Left renal cortex interstitium (tissue), 4 donors: ENCODE data around the gene SURF6. TPM values are rescaled to one million over a fixed set of nuclear protein-coding genes. Genes with fewer than 3 reads are reported as not detected.

Source experiments
- DNase-seq, 4 donors: peaks; one replicate each; pipeline ENCODE4 v3.0.0-alpha.2; 2013; ENCODE audit warnings: low read depth in 4 of 4, low spot score in 2 of 4, missing footprints in 1 of 4
- polyA plus RNA-seq, 4 donors: library from polyadenylated mRNA; unstranded; fragments of 120-200 nt; gene quantifications; one replicate each; pipeline ENCODE4 v1.2.1, GENCODE V29; 2013; ENCODE audit not compliant: insufficient read length in 4 of 4

SURF6 gene
- polyA plus RNA-seq, 4 donors = 27.2 to 38.2 (median 32.2) TPM

GRCh38 chr9:133368249-133368881 lies 32.4 kb upstream of the SURF6 start:
- no peak for DNase-seq

- no peak for DNase-seq
Observed at GRCh38 chr9:133367778-133368177, 31.8 kb upstream of the SURF6 start.

GRCh38 chr9:133367221-133367620 lies 31.2 kb upstream of the SURF6 start:
- DNase-seq = no peak

GRCh38 chr9:133366435-133366834 lies 30.4 kb upstream of the SURF6 start:
- no peak for DNase-seq

DNA sequence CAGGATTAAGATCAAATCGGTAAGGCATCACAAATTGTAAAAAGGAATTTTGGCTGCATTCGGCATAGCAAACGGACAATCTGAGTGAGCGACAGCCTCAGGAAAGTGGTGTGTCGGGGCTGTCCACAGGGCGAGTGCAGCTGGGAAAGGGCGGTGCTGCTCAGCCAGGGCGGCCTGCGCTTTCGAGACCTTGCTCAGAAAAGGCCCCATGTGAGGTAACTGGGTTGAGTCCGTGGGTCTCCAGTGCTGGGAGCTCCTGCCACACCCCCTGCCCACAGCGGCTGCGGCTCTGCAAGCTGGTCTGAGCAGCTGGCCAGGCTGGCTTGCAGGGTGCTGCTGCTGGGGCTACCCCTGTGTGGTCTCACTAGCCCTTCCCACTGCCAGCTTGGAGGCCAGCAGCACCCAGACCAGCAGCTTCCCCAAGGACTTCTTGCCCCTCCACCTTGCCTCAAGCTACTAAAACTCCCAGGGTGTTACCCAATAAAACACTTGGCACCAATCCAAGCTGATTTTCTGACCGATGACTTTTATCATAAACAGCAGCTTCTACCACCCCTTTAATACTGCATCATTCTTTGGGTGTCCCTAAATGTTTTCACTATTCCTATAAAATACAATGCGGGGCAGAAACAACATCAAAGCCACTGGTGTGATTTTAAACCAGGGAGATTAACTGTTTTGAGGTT lies 26.5 kb upstream of the SURF6 start:
- no peak for DNase-seq

- no peak for DNase-seq
Observed at GRCh38 chr9:133361507-133362092, 25.6 kb upstream of the SURF6 start.

- no peak for DNase-seq
Observed at GRCh38 chr9:133360400-133361393, 24.7 kb upstream of the SURF6 start.

DNA sequence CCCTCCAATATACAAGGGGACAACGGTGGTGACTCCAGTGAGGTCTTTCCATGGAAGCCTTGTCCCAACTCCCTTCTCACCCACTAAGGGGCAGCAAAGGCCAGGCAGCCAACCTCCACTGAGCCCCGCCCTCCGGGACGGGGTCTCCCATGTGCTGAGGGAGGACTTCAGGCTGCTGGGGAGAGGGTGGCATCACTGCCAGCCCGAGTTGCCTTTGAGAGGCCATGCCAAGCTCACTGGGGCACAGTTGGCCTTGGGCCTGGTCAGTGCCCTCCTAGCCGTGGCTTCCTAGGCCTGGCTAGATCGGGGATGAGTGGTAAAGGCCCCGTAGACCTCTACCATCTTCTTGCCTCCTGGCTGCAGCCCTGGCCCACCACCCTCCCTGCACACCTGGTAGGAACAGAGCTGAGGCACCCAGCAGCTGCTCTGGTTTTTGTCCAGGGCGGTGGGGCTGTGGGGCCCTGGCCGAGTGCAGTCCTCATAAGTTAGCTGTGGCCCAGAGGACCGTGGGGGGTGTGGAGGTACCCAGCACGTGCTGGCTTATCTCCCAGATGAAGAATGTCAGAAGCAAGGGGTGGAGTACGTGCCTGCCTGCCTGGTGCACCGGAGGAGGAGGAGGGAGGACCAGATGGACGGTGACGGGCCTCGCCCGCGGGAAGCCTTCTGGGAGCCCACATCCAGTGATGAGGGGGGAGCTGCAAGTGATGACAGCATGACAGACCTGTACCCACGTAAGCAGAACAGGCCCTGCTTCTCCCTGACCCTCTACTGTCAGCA lies 23.6 kb upstream of the SURF6 start:
- no peak for DNase-seq

DNA sequence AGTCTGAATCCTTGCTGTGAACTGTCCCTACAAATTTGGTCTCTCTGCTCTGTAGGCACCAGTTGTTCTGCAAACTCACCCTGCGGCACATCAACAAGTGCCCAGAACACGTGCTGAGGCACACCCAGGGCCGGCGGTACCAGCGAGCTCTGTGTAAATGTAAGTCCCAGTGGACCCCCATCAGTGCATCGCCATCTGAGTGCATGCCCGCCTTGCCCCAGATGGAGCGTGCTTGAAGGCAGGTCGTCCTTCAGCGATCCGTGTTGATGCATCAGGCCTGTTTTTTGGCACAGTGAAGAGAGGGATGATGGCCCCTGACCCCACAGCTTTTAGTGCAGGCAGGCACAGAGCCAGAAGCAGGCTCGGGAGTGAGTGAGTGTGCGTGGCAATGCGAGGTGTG lies 21.7 kb upstream of the SURF6 start:
- no peak for DNase-seq

DNA sequence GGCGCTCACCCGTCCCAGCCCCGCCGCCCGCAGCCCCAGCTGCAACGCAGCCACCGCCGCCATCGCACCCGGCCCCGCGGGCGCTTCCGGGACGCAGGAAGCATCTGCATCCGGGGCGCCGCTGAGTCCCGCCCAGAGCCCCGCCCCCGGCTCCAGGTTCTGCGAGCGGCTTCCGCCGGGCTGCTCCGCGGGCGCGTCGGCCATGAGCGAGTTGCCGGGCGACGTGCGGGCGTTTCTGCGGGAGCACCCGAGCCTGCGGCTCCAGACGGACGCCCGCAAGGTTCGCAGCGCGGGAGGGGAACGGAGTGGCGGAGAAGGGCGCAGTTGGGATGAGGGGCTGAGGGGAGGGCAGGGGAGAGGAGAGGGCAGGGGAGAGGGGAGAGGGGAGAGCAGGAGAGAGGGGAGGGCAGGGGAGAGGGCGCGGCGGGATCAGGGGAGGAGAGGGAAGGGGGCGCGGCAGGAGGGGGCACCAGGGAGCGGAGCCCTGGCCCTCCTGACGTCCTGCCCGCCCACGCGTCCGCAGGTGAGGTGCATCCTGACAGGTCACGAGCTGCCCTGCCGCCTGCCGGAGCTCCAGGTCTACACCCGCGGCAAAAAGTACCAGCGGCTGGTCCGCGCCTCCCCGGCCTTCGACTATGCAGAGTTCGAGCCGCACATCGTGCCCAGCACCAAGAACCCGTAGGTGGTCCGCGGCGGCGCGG lies 20.6 kb upstream of the SURF6 start, which contains the start of the genes SURF1 and SURF2:
TSS of gene SURF1 (minus strand) at position 97 of the 701 bp plus-strand sequence. CDS start at position 63, 34 bp downstream.
TSS of gene SURF2 (plus strand) at position 160 of the 701 bp plus-strand sequence. CDS start at position 203, 43 bp downstream.
- peak in 1 of 4 donors; percentile 75 for DNase-seq

- no peak for DNase-seq
Observed at GRCh38 chr9:133355881-133356357, 19.9 kb upstream of the SURF6 start.

DNA sequence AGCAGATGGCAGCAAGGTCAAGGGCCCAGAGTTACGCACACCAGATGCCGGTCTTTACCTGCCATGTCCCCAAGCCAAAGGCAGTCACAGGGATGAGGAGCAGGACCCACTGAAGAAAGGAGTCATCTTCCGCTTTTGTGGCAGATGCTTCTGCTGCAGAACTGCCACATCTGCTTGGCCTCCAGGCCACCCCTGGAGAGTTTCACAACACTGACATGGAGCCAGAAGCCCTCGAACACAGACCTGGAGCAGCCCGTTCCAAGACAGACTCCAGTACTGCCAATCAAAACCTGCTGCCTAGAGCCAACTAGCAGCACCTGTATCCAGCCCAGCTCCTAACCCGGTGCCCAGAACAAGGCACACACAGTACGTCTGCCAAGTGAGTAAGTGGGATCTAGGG lies 18.8 kb upstream of the SURF6 start:
- DNase-seq = no peak

DNA sequence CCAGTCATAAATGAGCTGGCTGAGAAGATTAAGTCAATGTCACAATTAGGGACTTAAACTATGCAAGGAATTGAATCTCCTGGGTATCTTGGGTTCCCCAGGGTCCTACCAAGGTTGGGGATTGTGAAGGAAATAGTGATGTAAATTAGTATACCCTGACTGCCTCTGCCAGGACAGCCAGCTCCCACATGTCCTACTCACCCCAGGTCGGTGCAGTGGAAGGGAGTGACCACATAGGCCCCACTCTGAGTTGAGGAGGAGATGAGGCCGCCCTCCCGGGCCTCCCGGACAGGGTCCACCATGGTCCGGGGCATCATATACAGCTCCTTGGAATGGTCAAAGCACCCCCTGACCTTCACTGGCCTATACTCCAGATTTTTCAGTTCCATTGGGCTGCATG lies 17.6 kb upstream of the SURF6 start:
- DNase-seq = no peak

- no peak for DNase-seq
Observed at GRCh38 chr9:133352635-133353340, 16.8 kb upstream of the SURF6 start.

DNA sequence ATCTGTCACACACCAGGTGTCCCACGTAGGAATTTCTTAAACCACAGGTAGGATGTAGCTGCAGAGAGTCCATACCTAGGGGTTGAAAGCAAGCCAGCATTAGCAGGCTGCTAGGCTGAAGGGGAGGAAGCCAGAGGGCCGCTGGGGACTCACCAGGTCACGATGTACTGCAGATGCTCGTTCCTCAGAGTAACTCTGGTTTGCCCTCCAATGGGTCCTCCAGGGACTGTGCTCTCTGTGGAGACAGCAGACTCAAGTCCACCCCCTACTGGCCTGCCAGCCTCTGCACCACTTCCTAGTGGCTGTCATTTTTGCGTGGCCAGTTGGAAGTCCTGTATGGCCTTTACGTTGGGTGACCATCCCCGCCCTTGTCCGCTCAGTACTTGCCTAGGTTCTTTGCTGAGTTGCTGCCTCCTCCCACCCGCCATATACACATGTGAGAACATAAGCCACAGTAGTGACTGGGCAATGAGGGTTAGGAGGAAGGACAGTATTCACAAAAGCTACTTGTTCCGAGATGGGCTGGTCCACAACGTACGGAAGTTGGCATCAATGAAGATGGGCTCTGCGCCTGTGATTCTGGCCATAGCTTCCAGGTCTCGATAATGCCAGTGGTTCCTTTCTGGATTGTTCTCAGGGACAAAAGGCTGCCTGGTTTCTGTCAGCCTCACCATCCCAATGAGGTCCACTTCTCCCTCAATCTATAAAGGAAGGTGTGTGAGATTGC lies 16.1 kb upstream of the SURF6 start:
- DNase-seq = no peak

- DNase-seq = no peak
Observed at GRCh38 chr9:133351526-133351907, 15.5 kb upstream of the SURF6 start.

DNA sequence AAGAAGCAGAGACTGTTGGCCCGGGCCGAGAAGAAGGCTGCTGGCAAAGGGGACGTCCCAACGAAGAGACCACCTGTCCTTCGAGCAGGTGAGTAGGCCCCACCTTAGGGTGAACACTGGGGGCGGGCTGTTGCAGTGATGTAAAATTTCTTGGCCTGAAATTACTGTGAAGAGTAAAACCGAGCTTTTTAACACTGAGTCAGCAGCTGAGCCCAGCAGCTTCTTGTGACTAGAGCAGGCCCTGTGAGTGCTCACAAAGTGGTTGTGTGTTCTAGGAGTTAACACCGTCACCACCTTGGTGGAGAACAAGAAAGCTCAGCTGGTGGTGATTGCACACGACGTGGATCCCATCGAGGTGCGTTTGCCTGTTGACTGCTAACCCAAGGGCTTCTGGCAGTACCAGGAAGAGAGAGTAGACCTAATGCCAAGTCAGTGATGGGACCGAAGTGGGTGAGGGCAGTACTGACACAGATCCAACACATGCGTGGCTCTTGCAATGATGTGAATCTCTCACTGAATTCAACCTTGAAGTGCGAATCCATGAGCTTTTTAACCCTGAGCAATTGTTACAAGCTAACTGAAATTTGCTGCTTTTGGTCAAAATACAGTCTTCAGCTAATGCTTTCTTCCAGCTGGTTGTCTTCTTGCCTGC lies 14.1 kb upstream of the SURF6 start:
- no peak for DNase-seq
